Activated CD8-positive, alpha-beta T cell treated with anti-CD3 and anti-CD28 coated beads for 36 hours (primary cell): ENCODE measurements around the gene RDM1. TPM values are rescaled to one million over a fixed set of nuclear protein-coding genes. Genes with fewer than 3 reads are reported as not detected.
A peak's percentile ranks its signal among the peaks of the same experiment; 100 is the strongest.

Experiments
- ATAC-seq: fragments of 200-7000 bp; cut with Tn5 transposase; one replicate; pipeline ENCODE4 v1.10.0; 2021; ENCODE audit warnings: mild to moderate bottlenecking, moderate library complexity
- CTCF ChIA-PET: fragments of 350-600 bp; sonication (Branson Sonifier 250); formaldehyde crosslinking; loops from one replicate; lab custom pipeline; 2021; ENCODE audit warnings: antibody characterized with exemption; lab: Charles Lee
- POLR2A ChIA-PET: fragments of 350-600 bp; sonication (Branson Sonifier 250); formaldehyde crosslinking; loops from one replicate; lab custom pipeline; 2021; ENCODE audit warnings: antibody characterized with exemption; lab: Charles Lee
- DNase-seq: peaks from one replicate; pipeline ENCODE4 v3.0.0-alpha.2; 2020
- H3K27ac Mint-ChIP-seq: one replicate; pipeline ENCODE4 v1.8.0; 2021; ENCODE audit warnings: mild to moderate bottlenecking, mixed read lengths
- H3K27me3 Mint-ChIP-seq: one replicate; pipeline ENCODE4 v1.8.0; 2021; ENCODE audit warnings: mixed read lengths
- H3K36me3 Mint-ChIP-seq: one replicate; pipeline ENCODE4 v1.8.0; 2021; ENCODE audit warnings: low read depth, mixed read lengths
- H3K4me1 Mint-ChIP-seq: one replicate; pipeline ENCODE4 v1.8.0; 2021; ENCODE audit warnings: low read depth, mixed read lengths
- H3K4me3 Mint-ChIP-seq: one replicate; pipeline ENCODE4 v1.8.0; 2021; ENCODE audit warnings: mild to moderate bottlenecking, moderate library complexity, mixed read lengths
- H3K9me3 Mint-ChIP-seq: one replicate; pipeline ENCODE4 v1.8.0; 2021; ENCODE audit warnings: mixed read lengths
- intact Hi-C: fragments of 100-400 bp; cut with micrococcal nuclease; formaldehyde crosslinking; loops from one replicate; pipeline ENCODE4 v1.10.0; 2022
- total RNA-seq, 2 experiments: library from RNA; stranded (reverse); gene quantifications; one replicate each; pipeline ENCODE4 v1.2.3, GENCODE V29; 2021
- TF ChIP-seq, protein P1 (sequence below): fragments of 200-600 bp; IDR thresholded peaks from one replicate; pipeline ENCODE4 v1.8.0; 2022; ENCODE audit warnings: antibody characterized with exemption, mild to moderate bottlenecking

Gene RDM1
- total RNA-seq, 2 experiments from 2014 or later: 12.6 to 16.0 TPM

GRCh38 chr17:35895636-35896587 lies 34.7 kb downstream of the RDM1 start:
- ChIA-PET CTCF (interaction anchor here (0.8 to 1.7 kb wide), 3 partner anchors 10 to 25 kb away, joined by 3 to 5 read pairs (median 3); no protein-coding TSS in a partner anchor), POLR2A (interaction anchor here (0.6 to 17.7 kb wide), 5 partner anchors 10 to 193 kb away, joined by 3 to 239 read pairs (median 3); partner anchors contain the start of genes CCL5 and TAF15)
- TF ChIP-seq, protein P1, sequence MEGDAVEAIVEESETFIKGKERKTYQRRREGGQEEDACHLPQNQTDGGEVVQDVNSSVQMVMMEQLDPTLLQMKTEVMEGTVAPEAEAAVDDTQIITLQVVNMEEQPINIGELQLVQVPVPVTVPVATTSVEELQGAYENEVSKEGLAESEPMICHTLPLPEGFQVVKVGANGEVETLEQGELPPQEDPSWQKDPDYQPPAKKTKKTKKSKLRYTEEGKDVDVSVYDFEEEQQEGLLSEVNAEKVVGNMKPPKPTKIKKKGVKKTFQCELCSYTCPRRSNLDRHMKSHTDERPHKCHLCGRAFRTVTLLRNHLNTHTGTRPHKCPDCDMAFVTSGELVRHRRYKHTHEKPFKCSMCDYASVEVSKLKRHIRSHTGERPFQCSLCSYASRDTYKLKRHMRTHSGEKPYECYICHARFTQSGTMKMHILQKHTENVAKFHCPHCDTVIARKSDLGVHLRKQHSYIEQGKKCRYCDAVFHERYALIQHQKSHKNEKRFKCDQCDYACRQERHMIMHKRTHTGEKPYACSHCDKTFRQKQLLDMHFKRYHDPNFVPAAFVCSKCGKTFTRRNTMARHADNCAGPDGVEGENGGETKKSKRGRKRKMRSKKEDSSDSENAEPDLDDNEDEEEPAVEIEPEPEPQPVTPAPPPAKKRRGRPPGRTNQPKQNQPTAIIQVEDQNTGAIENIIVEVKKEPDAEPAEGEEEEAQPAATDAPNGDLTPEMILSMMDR: no peak
- intact Hi-C loops: loop anchor here (10.0 kb wide), 1 partner anchor 199 kb away; the partner anchor contains the start of gene CCL3
- no peaks in the 10 kb centered on the region for H3K27me3 Mint-ChIP-seq
- ATAC-seq (peak; percentile 52), DNase-seq (peak; percentile 82)
- H3K4me1 Mint-ChIP-seq: peaks cover 75% of the 10 kb centered on the region
- peak overlapping the region; percentile 41 for H3K4me3 Mint-ChIP-seq
- peak overlapping the region; percentile 96 for H3K27ac Mint-ChIP-seq
- H3K36me3 Mint-ChIP-seq: peaks cover 3% of the 10 kb centered on the region
- H3K9me3 Mint-ChIP-seq: no peaks in the 10 kb centered on the region

GRCh38 chr17:35894206-35894605 lies 36.4 kb downstream of the RDM1 start:
- POLR2A ChIA-PET: interaction anchor here (0.6 to 17.7 kb wide), 2 partner anchors 17 to 213 kb away, joined by 3 to 239 read pairs; partner anchors contain the start of gene CCL5
- intact Hi-C loops: loop anchor here (10.0 kb wide), 1 partner anchor 201 kb away; the partner anchor contains the start of gene CCL3
- Mint-ChIP-seq H3K4me3 (no peak overlapping the region), H3K27me3 (no peaks in the 10 kb centered on the region), H3K4me1 (peaks cover 75% of the 10 kb centered on the region), H3K9me3 (no peaks in the 10 kb centered on the region), H3K27ac (peak overlapping the region; percentile 22), H3K36me3 (no peaks in the 10 kb centered on the region)
- CTCF ChIA-PET: no interaction called here
- ATAC-seq (no peak), DNase-seq (no peak)
- TF ChIP-seq, protein P1: no peak

DNA sequence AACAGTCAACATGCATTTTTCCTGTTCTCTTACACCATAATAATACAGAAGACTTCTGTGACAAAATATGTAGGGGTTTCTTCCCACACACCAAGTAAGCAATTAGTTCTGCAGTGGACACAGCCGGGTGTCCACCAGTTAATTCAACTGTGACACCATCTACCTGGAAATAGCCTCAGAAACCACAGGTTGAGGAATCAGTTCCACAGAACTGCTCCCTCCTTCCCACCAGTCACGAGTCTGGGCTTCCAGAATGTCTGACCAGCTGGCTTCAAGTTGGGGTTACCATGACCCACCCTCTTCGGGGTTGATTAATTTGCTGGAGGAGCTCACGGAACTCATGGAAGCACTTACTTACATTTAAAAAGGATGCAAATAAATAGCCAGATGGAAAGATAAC lies 36.8 kb downstream of the RDM1 start:
- POLR2A ChIA-PET: interaction anchor here (0.6 to 17.7 kb wide), 2 partner anchors 16 to 214 kb away, joined by 3 to 239 read pairs; partner anchors contain the start of gene CCL5
- peaks cover 75% of the 10 kb centered on the region for H3K4me1 Mint-ChIP-seq
- intact Hi-C loops: loop anchor here (10.0 kb wide), 1 partner anchor 201 kb away; the partner anchor contains the start of gene CCL3

DNA sequence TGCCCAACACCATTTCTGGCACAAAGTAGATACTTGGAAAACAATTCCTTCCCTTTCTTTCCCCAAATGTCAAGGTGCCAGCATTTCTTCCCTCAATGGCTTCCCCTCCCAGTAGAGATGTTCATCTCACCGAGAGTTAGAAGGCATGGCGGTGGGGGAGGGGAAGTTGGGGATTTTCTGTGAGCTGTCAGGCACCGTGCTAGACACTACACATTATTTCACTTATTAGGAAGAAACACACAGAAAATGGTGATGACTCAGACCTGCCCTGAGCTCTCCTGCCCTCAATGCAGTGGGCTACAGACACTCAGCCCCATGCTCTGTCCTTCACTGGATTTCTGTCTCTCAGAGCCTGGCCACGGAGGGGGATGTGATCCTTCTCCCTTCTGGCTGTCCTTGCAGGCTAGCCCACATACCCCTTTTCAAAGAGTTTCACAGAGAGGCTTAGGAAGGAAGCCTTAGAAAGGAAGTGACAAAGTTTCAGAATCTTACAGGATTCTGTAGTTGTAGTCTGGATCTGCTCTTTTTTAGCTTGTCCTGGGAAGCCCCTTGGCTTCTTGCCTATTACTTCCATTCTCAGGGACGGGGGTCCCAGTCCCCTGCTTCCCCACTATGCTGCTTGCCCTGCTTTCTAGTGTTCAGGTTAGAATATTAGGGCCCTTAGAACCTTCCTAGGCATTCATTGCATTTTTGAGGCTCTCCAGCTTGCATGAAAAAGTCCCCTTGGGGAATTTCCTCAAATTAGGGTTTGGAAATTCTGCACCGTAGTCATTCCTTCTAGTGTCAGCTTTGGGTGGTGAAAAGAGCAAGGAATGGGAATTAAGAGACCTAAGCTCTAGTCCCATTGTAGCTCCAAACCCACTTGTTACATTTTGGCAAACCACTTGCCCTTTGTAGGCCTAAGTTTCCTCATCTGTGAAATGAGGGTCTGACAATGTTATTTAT lies 38.2 kb downstream of the RDM1 start:
- Mint-ChIP-seq H3K36me3 (no peaks in the 10 kb centered on the region), H3K4me1 (peaks cover 71% of the 10 kb centered on the region), H3K4me3 (no peak overlapping the region), H3K27me3 (no peaks in the 10 kb centered on the region), H3K27ac (peak overlapping the region; percentile 86), H3K9me3 (no peaks in the 10 kb centered on the region)
- ChIA-PET CTCF (interaction anchor here (0.9 to 2.0 kb wide), 9 partner anchors 12 to 256 kb away, joined by 3 to 6 read pairs (median 3); partner anchors contain the start of gene CCL5), POLR2A (interaction anchor here (0.9 to 17.7 kb wide), 3 partner anchors 11 to 51 kb away, joined by 3 to 239 read pairs (median 3); partner anchors contain the start of genes CCL5 and LYZL6)
- TF ChIP-seq, protein P1: no peak
- peak; percentile 90 for DNase-seq
- ATAC-seq: peak; percentile 59
- intact Hi-C loops: loop anchor here (10.0 kb wide), 1 partner anchor 202 kb away; the partner anchor contains the start of gene CCL3

More for the DNA sequence above, 36.8 kb downstream of the RDM1 start:
- Mint-ChIP-seq H3K36me3 (no peaks in the 10 kb centered on the region), H3K27ac (no peak overlapping the region), H3K9me3 (no peaks in the 10 kb centered on the region), H3K27me3 (no peaks in the 10 kb centered on the region), H3K4me3 (no peak overlapping the region)
- TF ChIP-seq, protein P1: no peak
- ATAC-seq (no peak), DNase-seq (no peak)
- CTCF ChIA-PET: interaction anchor here (1.0 to 1.6 kb wide), 2 partner anchors 21 to 179 kb away, joined by 3 read pairs; no protein-coding TSS in a partner anchor
